Testis (tissue), 3 donors: ENCODE measurements around the gene RC3H2. TPM values are rescaled to one million over a fixed set of nuclear protein-coding genes. Genes with fewer than 3 reads are reported as not detected.
"Not testable (repeated sequence)": the region's sequence is repeated elsewhere in the genome, so short reads cannot be mapped to it uniquely, and the experiment has no call there.

ENCODE experiments used
- DNase-seq: peaks from one replicate; pipeline ENCODE4 v3.0.0-alpha.2; 2019
- H3K27ac ChIP-seq, 2 donors: fragments of 200-600 bp; sonication (generic); one replicate each; pipeline ENCODE4 v1.5.1; 2019
- H3K27me3 ChIP-seq: fragments of 200-600 bp; sonication (generic); one replicate; pipeline ENCODE4 v1.5.1; 2019
- H3K36me3 ChIP-seq: fragments of 200-600 bp; sonication (generic); one replicate; pipeline ENCODE4 v1.5.1; 2017; ENCODE audit warnings: low read depth; ENCODE audit errors: missing control alignments
- H3K4me1 ChIP-seq: fragments of 200-600 bp; sonication (generic); one replicate; pipeline ENCODE4 v1.5.1; 2019
- H3K4me3 ChIP-seq, 2 donors: fragments of 200-600 bp; sonication (generic); one replicate each; pipeline ENCODE4 v1.5.1; 2017 to 2019
- H3K9me3 ChIP-seq: fragments of 200-600 bp; sonication (generic); one replicate; pipeline ENCODE4 v1.5.1; 2017
- POLR2A ChIP-seq: fragments of 450-650 bp; IDR thresholded peaks from one replicate; pipeline ENCODE4 v1.6.1; 2017; ENCODE audit warnings: antibody characterized with exemption, mild to moderate bottlenecking, moderate library complexity
- WGBS, 2 donors: methylation state at CpG; one replicate each; pipeline ENCODE4 v1.1.5; 2018; 5-methylcytosine and 5-hydroxymethylcytosine counted together
- intact Hi-C: fragments of 100-400 bp; cut with DNase I; formaldehyde crosslinking; loops from one replicate; pipeline ENCODE4 v1.15.1; 2023; ENCODE audit warnings: low total_unique reads
- polyA plus RNA-seq: library from polyadenylated mRNA; stranded (reverse); fragments of 350-450 nt; fragmentation: Illumina TruSeq; extraction: RNeasy Lipid Tissue Mini Kit (QIAGEN cat#74804); gene quantifications from one replicate; pipeline ENCODE4 v1.2.3, GENCODE V29; 2014; ENCODE audit warnings: low read depth, low replicate concordance; ENCODE audit not compliant: insufficient read depth
- total RNA-seq, 2 donors: library from RNA; depleted of rRNA; stranded (reverse); fragments of >200 nt; gene quantifications; one replicate each; pipeline ENCODE4 v1.2.3, GENCODE V29; 2016
- TF ChIP-seq, protein P1 (sequence below), 3 experiments: fragments of 450-650 bp in 2 of 3; fragments of 200-600 bp in 1 of 3; sonication (generic) in 1 of 3; IDR thresholded peaks; one replicate each; pipeline ENCODE4 v1.5.1; 2016 to 2019; ENCODE audit warnings: antibody characterized with exemption in 3 of 3, mild to moderate bottlenecking in 2 of 3, moderate library complexity in 1 of 3

RC3H2 gene
- total and polyA plus RNA-seq, 3 donors from 2014 or later: 26.1 to 78.6 (median 70.6) TPM

DNA sequence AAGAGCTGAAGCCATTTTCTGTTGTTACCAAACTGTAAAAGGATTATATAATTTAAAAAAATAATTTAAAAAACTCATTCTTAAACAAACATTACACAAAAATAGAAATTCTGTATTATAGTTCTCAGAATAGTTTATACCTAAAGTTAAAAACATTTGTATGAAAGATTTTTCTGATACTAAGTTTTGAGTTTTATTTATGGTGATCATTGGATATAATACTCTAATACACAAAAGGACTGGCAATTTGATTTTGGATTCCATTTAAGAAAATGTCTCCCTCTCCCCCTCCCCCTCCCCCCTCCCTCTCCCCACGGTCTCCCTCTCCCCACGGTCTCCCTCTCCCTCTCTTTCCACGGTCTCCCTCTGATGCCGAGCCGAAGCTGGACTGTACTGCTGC is 39.1 kb downstream of the RC3H2 start:
- no peak for TF ChIP-seq POLR2A
- TF ChIP-seq, protein P1, sequence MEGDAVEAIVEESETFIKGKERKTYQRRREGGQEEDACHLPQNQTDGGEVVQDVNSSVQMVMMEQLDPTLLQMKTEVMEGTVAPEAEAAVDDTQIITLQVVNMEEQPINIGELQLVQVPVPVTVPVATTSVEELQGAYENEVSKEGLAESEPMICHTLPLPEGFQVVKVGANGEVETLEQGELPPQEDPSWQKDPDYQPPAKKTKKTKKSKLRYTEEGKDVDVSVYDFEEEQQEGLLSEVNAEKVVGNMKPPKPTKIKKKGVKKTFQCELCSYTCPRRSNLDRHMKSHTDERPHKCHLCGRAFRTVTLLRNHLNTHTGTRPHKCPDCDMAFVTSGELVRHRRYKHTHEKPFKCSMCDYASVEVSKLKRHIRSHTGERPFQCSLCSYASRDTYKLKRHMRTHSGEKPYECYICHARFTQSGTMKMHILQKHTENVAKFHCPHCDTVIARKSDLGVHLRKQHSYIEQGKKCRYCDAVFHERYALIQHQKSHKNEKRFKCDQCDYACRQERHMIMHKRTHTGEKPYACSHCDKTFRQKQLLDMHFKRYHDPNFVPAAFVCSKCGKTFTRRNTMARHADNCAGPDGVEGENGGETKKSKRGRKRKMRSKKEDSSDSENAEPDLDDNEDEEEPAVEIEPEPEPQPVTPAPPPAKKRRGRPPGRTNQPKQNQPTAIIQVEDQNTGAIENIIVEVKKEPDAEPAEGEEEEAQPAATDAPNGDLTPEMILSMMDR (IDR thresholded peaks at IDR 0.05): no peak
- Histone ChIP-seq H3K36me3 (no peaks in the 10 kb centered on the region), H3K4me3 (no peak overlapping the region), H3K9me3 (no peaks in the 10 kb centered on the region), H3K4me1 (no peaks in the 10 kb centered on the region), H3K27me3 (no peaks in the 10 kb centered on the region), H3K27ac (no peak overlapping the region)
- no peak for DNase-seq
- intact Hi-C loops: no loop called here
- 80 to 87% methylated on average over 1 to 5 of the region's 5 CpGs for WGBS, 2 donors

GRCh38 chr9:122865300-122865699 is 39.9 kb downstream of the RC3H2 start:
- H3K4me3 ChIP-seq: no peak overlapping the region
- DNase-seq: no peak
- 88 to 92% methylated on average over 7 of the region's 7 CpGs for WGBS, 2 donors
- H3K27ac ChIP-seq: no peak overlapping the region
- no peaks in the 10 kb centered on the region for H3K27me3 ChIP-seq
- no peaks in the 10 kb centered on the region for H3K36me3 ChIP-seq
- intact Hi-C loops: no loop called here
- H3K4me1 ChIP-seq: no peaks in the 10 kb centered on the region
- no peaks in the 10 kb centered on the region for H3K9me3 ChIP-seq
- TF ChIP-seq POLR2A: no peak
- TF ChIP-seq, protein P1 (IDR thresholded peaks at IDR 0.05): no peak

DNA sequence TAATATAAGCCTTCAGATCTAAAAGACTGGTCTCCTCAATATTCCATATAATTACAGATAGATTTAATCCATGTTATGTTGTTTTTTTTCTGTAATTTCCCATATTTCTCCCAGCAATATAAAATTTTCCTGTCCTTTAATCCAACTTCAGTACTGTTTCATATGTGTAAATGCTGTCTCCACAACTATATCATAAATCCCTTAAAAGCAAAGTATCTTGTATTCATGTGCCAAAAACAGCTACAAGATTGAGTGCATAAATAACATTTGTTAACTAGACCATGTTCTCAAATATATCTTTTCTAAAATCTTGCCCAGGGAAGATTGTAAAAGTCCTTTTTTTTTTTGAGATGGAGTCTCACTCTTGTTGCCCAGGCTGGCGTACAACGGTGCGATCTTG is 41.8 kb downstream of the RC3H2 start:
- Histone ChIP-seq H3K4me1 (no peaks in the 10 kb centered on the region), H3K9me3 (no peaks in the 10 kb centered on the region), H3K27me3 (no peaks in the 10 kb centered on the region), H3K36me3 (no peaks in the 10 kb centered on the region), H3K4me3 (no peak overlapping the region), H3K27ac (no peak overlapping the region)
- TF ChIP-seq, protein P1 (IDR thresholded peaks at IDR 0.05): no peak
- TF ChIP-seq POLR2A: no peak
- WGBS, 2 donors: 93 to 96% methylated on average over 3 of the region's 3 CpGs
- DNase-seq: no peak
- intact Hi-C loops: no loop called here

GRCh38 chr9:122860319-122861142 is 44.6 kb downstream of the RC3H2 start:
- no peaks in the 10 kb centered on the region for H3K9me3 ChIP-seq
- 89 to 97% methylated on average over 8 of the region's 8 CpGs for WGBS, 2 donors
- TF ChIP-seq POLR2A: no peak
- TF ChIP-seq, protein P1 (IDR thresholded peaks at IDR 0.05): no peak
- no peak overlapping the region for H3K27ac ChIP-seq
- no peak overlapping the region for H3K4me3 ChIP-seq
- no peak for DNase-seq
- H3K27me3 ChIP-seq: no peaks in the 10 kb centered on the region
- H3K4me1 ChIP-seq: no peaks in the 10 kb centered on the region
- no peaks in the 10 kb centered on the region for H3K36me3 ChIP-seq
- intact Hi-C loops: no loop called here

GRCh38 chr9:122857815-122858214 is 47.3 kb downstream of the RC3H2 start:
- Histone ChIP-seq H3K9me3 (no peaks in the 10 kb centered on the region), H3K4me3 (no peak overlapping the region), H3K4me1 (no peaks in the 10 kb centered on the region), H3K27me3 (no peaks in the 10 kb centered on the region), H3K27ac (no peak overlapping the region), H3K36me3 (no peaks in the 10 kb centered on the region)
- TF ChIP-seq, protein P1 (IDR thresholded peaks at IDR 0.05): no peak
- TF ChIP-seq POLR2A: no peak
- intact Hi-C loops: no loop called here
- 89 to 93% methylated on average over 3 of the region's 3 CpGs for WGBS, 2 donors
- no peak for DNase-seq

- H3K36me3 ChIP-seq: not testable (repeated sequence)
Observed at GRCh38 chr9:122852085-122852786, 52.9 kb downstream of the RC3H2 start.

More at GRCh38 chr9:122852085-122852786, 52.9 kb downstream of the RC3H2 start:
- H3K27ac ChIP-seq, H3K9me3 ChIP-seq, H3K27me3 ChIP-seq, DNase-seq, H3K4me1 ChIP-seq, intact Hi-C loops, H3K4me3 ChIP-seq: not testable (repeated sequence)
- 99% methylated on average over 19 of the region's 59 CpGs; no CpG with 5 or more reads in 1 of the 2 donors for WGBS, 2 donors
